HG02852 (cell line): ENCODE measurements around the gene GRM3.
A peak's percentile ranks its signal among the peaks of the same experiment; 100 is the strongest.

ENCODE experiments used
- ATAC-seq: cut with Tn5 transposase; IDR thresholded peaks from one replicate; pipeline ENCODE4 v1.9.1; 2021; ENCODE audit warnings: mild to moderate bottlenecking, moderate library complexity; ENCODE audit not compliant: unreplicated experiment

Gene GRM3

GRCh38 chr7:86689363-86689762 is 45.7 kb downstream of the GRM3 start:
- no peak for ATAC-seq

DNA sequence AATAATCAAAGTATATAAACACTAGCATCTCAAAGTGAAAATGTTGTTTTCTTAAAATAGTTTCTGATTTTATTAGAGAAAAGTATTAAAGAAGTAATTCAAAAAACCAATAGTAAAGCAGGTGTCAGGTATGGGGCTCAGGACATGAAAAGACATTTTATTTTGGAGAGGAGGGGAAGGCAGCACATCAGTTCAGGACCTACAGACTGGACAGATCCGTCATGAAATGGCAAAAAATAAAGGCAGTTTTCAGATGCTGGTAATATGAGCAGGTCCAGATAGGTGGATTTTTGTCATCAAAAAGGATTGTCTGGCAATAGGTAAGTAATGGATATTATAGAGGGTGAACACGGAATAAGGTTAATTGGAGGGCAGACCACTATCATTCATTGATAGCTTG is 49.0 kb downstream of the GRM3 start:
- no peak for ATAC-seq

GRCh38 chr7:86706406-86706805 is 62.7 kb downstream of the GRM3 start:
- no peak for ATAC-seq

- ATAC-seq, result no peak
Measured at GRCh38 chr7:86708031-86708680, 64.4 kb downstream of the GRM3 start.

- ATAC-seq, result no peak
Measured at GRCh38 chr7:86720306-86720705, 76.6 kb downstream of the GRM3 start.

- no peak for ATAC-seq
Measured at GRCh38 chr7:86733783-86734182, 90.1 kb downstream of the GRM3 start.

- ATAC-seq, result no peak
Measured at GRCh38 chr7:86745013-86745745, 101.5 kb downstream of the GRM3 start.

- ATAC-seq, result no peak
Measured at GRCh38 chr7:86747698-86748097, 104.0 kb downstream of the GRM3 start.

- no peak for ATAC-seq
Measured at GRCh38 chr7:86748201-86748600, 104.5 kb downstream of the GRM3 start.

DNA sequence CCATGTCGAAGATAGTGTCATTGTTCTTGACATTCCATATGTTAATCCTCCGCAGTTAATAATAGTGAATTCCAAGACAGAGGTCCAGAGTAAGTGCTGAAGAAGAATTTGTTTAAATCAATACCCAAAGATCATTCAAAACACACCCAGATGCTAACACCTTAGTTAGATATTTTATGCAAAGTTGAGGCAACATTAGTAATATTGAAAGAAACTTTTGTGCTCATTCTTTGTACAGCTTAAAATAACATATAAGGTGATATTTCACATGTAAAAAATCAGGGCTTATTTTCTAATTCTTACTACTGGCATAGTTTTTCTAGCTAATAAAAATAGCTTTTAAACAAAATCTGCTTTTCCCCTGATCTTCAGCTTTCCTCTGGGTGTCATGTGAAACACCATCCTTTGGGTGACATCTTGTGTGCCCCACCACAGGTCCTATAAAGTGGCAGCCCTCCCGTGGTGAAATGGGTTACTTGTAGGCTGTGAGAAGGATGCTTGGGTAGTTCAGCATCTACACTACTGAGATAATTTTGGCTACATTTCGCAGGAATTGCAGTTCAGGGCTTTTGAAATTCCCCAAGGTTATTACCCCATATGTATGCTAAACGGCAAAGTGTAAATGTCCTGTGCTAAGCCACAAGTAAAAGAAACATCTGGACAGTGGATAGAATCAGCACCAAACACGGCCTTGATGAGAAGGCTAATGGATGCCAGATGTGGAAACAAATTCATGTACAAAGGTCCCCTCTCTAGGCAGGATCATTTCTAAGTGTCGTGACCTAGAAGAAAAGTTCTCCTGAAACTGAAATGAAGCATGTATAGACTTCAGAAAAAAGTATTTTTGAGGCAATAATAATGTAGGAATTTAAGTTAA is 105.4 kb downstream of the GRM3 start:
- peak; percentile 63 for ATAC-seq

GRCh38 chr7:86749741-86750665 is 106.3 kb downstream of the GRM3 start:
- no peak for ATAC-seq

DNA sequence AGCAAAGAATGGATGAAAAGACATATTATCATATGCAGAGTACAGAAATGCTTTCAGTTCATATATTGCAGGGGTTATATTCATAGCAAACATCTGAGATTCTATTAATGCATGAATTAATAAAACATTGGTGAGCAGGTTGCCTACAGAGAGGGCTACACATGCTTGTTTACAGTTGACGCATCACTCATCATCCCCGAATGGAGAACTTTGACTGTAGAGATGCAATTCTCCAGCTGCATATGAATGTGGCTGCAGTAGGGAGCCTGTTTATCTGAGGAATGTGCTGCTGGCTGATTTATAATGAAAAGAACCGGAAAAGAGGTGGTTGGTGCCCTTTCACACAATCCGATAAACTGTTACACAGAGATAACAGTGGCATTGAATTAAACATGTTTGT is 116.5 kb downstream of the GRM3 start:
- ATAC-seq, result no peak

DNA sequence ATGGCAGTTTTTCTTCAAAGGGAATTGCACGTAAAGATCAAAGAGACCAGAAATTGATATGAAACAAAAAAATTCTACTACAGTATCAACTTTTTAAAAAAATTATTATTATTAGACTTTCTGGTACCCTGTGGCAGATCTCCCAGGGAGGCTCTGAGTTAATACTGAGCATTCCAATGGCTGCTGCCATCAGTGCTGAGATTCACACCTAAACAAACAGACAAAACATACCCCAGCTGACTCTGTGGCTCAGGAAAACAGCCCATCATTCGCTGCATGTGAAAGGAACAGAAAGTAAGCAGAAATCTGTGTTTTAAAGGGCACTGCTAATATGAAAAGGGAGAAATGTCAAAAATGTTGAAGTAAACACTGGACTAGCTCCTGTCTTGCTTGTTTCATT is 118.4 kb downstream of the GRM3 start:
- no peak for ATAC-seq

- no peak for ATAC-seq
Measured at GRCh38 chr7:86765931-86766330, 122.2 kb downstream of the GRM3 start.

GRCh38 chr7:86768394-86768793 is 124.7 kb downstream of the GRM3 start:
- peak; percentile 56 for ATAC-seq

- peak; percentile 87 for ATAC-seq
Measured at GRCh38 chr7:86768967-86769760, 125.5 kb downstream of the GRM3 start.

GRCh38 chr7:86773309-86773708 is 129.6 kb downstream of the GRM3 start:
- ATAC-seq, result no peak

- no peak for ATAC-seq
Measured at GRCh38 chr7:86775203-86775602, 131.5 kb downstream of the GRM3 start.

DNA sequence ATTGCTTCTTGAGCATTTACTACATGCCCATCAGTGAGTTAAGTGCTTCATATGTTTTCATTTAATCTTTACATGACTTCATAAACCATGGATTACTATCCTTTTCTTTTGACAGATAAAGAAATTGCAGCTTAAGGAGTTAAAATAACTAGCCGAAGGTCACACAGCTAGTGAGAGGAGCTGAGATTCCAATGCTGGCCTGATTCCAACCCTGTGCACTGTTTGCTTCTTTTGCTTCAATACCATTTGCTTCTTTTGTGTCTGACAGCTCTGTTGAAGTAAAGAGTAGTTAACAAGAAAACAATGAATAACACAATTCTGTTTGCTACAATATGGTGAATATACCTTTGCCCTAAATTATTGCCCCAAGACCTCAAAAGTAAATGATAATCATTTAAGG is 132.4 kb downstream of the GRM3 start:
- no peak for ATAC-seq

DNA sequence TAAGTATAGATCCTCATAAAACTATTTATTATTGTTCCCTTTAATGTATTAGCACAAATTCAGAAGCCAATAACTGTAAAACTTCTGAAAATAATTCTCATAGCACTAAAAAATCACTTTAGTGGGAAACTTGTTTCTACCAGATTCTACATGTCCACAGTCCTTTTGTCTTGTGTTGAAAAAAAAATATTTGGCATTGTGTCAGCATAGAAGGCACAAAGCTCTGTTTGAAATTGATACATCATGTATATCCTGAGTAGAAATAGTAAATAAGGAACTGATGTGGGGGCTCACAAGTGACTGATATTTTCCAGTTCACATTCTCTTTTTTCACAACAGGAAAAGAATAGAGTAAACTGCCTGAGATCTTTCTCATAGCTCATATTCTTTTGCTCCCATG is 134.6 kb downstream of the GRM3 start:
- ATAC-seq, result no peak
